GM19023 (cell line): ENCODE measurements around the gene TOX4.
"Not testable (repeated sequence)": the region's sequence is repeated elsewhere in the genome, so short reads cannot be mapped to it uniquely, and the experiment has no call there.

Experiments
- ATAC-seq: cut with Tn5 transposase; IDR thresholded peaks from one replicate; pipeline ENCODE4 v1.9.1; 2021; ENCODE audit warnings: mild to moderate bottlenecking, moderate library complexity; ENCODE audit not compliant: unreplicated experiment

TOX4 gene

DNA sequence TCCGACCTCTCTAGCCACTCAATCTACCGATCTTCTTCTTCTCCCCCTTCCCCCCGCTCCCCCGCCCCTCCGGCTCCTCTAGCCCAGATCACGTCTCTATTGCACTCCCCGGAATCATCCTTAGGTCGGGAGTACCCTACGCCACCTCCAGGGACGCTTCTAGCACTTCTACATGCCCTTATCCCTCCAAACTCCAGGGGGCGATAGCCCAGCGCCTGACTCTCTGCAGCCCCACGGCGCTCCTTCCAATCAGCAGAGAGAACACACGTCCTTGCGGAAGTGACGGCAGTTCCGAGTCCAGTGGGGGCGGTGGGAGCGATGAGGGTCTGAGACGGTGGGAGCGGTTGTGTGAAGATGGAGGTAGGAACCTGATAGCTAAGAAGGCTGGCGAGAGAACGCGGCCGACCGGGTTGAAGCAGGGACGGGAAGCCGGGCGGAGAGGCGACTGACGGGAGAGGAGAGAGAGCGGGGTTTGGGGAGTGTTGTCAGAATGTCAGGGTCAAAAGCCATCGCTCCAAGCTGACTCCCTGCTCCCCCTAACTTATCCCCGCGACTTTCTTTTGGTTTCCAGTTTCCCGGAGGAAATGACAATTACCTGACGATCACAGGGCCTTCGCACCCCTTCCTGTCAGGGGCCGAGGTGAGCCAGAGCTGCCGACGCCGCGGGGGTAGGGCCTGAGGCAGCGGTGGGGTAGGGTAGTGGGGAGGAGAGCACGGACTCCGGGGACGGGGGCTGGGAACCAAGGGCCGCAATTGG is at the start of gene TOX4, which contains the start of gene RAB2B:
TOX4 (plus strand) TSS at position 271 of the 757 bp plus-strand sequence; CDS start at position 355, 84 bp downstream.
RAB2B (minus strand) TSS at position 35 of the 757 bp plus-strand sequence. CDS start 87 bp downstream, outside the sequence.
- peak; percentile 100 for ATAC-seq

DNA sequence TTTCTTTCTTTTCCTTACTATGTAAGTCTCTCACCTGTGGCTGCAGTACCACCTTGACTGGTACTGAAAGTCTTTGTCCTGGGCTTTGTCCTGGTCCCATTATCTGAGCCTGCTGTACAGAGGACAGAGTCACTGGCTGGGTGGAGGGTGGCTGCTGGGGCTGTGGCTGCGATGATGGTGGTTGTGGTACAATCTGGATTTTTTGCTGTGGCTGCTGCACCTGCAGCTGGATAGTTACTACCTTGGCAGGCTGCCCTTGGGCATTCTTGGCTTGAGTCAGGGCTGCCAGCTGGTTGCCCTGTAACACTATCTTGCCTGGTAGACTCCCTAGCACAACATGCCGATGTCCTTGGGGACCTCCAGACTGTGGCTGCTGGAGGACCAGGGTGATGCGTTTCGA is 48.1 kb upstream of the TOX4 start:
- no peak for ATAC-seq

DNA sequence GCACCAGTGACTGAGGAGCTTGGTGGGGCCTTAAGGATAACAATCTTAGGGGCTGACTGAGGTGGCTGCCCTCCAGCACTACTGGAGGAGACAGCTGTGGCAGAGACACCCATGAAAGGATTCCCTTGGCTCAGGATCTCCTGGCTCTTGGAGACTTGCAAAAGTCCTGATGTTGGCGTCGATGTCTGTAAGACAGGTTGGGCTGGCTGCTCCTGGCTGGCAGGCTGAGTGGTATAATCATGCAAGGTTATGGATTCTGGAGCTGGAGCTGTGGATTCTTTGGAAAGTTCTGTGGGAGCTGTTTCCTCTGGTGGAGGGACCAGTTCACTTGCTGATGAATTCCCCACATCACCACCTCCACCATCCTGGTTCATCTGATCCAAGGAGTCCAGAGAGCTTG is 45.9 kb upstream of the TOX4 start:
- no peak for ATAC-seq

- peak; percentile 8 for ATAC-seq
These were observed 40.4 kb upstream of the TOX4 start for GRCh38 chr14:21436567-21437062.

GRCh38 chr14:21437063-21437901 is 39.7 kb upstream of the TOX4 start:
- ATAC-seq = peak; percentile 99

DNA sequence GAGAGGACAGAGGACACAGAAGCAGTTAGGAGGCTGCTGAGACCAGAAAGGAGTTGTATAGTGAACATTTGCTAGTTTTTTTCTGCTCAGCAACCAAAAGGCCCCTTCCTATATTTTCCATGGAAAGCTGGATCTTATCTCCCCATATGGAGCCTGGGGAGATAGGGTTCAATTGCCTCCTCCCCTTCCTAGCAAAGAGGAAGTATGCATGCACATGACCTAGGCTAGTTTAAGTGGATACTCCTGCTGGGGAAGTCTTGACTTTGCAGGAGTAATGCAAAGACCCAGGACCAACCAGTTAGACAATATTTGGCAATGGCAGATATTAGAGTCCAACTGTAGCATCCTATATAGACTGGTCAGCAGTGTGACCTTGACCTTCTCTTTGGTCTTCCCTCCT is 36.1 kb upstream of the TOX4 start:
- ATAC-seq = no peak

GRCh38 chr14:21442657-21443056 is 34.3 kb upstream of the TOX4 start:
- not testable (repeated sequence) for ATAC-seq

- ATAC-seq = no peak
These were observed 27.1 kb upstream of the TOX4 start for GRCh38 chr14:21449899-21450216.

GRCh38 chr14:21454843-21455544 is 22.0 kb upstream of the TOX4 start:
- no peak for ATAC-seq

DNA sequence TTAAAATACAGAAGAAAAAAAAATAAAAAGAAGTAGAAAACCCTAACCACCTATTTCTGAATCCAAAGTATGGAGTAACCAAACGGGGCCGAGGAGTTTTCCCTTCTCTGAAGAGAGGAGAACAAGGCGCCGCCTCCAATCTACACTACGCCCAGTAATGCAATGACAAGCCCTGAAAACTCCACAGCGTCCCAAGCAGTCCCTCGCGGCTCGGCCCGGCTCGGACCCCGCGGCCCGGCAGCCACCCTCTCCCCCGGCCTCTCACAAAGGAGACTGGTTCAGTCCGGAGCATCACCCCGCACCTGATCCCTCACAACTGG is 21.4 kb upstream of the TOX4 start:
- peak; percentile 22 for ATAC-seq

DNA sequence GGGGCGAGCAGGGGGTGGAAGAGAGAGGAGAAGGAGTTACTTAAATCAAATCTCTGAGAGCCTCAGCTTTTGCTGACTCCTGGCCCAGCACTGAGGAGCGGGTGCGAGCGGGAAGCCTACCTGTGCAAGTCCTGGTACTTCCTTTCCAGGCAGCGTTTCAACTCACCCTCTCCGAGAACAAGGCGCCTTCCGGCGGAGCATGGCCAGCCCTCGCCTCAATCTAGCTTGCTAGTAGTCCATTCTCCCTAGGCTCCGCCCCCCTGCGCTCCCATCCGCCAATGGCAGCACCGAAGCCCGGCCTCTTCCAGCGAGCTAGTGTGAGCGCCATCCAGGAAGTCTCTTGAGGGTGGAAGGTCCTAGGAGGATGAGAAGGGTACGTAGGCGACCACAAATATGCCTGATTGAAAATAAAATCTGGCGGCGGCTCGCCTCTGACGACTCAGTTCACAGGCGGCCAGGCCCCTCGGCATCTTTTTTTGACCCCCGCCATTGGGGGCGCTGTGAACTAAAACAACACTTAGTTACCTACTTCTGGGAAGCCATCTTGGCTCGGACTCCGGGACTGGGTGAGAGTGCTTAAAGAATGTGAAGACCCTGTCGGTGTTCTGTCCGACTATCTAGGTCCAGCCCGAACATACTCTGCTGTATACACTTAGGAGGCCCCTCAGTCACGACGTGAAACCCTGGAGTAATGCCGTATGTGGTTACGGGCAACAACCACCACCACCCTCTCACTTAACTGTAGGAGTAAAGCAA is 20.9 kb upstream of the TOX4 start, which contains the start of gene CHD8:
CHD8 (minus strand) TSS at position 212 of the 756 bp plus-strand sequence. CDS start 24,480 bp downstream, outside the sequence.
- peak; percentile 98 for ATAC-seq

DNA sequence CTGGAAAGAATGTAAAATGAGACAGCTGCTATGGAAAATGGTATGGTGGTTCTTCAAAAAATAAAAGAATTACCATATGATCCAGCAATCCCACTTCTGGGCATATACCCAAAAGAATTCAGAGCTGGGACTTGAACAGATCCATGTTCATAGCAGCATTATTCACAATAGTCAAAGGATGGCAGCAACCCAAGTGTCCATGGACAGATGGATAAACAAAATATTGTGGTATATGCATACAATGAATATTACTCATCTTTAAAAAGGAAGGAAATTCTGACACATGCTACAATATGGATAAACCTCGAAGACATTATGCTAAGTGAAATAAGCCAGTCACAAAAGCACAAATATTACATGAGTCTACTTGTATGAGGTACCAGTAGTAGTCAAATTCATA is 9.4 kb upstream of the TOX4 start:
- ATAC-seq = no peak

GRCh38 chr14:21475767-21476522 is 1.1 kb upstream of the TOX4 start:
- no peak for ATAC-seq

DNA sequence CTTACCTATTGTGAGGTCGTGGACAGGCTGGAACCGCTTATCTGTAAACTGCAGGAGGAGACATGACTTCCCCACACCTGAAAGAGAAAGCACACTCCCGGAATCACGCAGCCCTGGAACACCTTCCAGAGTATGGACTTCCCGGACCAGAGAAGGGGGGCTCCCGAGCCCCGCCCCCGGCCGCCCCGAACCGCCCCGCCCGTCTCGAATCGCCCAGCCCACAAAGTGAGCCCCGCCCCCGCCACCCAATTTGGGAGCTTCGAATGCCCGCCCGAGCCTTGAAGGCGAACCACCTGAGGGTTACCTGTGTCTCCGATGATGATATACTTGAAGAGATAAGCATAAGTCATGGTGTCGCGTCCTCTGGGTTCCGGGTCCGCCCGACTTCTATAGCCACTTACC is 471 bp upstream of the TOX4 start:
- ATAC-seq = no peak

- ATAC-seq = no peak
These were observed 9.7 kb downstream of the TOX4 start for GRCh38 chr14:21486640-21487087.

GRCh38 chr14:21494902-21495762 is 18.1 kb downstream of the TOX4 start:
- ATAC-seq = no peak

DNA sequence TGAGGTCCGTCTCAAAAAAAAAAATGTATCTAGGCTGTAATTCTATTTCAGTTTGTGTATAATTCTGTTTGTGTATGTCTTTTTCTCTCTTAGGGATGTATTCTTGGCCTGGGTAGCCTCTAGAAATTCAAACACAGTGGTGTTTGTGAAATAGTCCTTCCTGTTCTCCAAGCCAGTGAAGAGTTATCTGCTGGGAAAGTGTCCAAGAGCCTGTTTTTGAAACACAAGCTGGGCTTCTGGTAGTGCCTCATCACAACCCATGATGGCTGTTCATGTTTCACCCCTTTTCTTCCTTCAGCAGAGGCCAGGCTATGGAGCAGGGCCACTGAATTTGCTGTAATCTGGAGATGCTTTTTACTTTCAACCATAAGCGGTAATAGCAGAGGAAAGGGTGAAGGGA is 19.5 kb downstream of the TOX4 start:
- ATAC-seq = no peak

- ATAC-seq = peak; percentile 55
These were observed 21.8 kb downstream of the TOX4 start for GRCh38 chr14:21498540-21499526.
